NCI-H82 (cell line): ENCODE data around the gene LRRIQ1.
"Not testable (repeated sequence)": the region's sequence is repeated elsewhere in the genome, so short reads cannot be mapped to it uniquely, and the experiment has no call there.

Source experiments
- DNase-seq: peaks from one replicate; lab custom pipeline; 2025; lab: John Stamatoyannopoulos, UW

LRRIQ1 gene, protein sequence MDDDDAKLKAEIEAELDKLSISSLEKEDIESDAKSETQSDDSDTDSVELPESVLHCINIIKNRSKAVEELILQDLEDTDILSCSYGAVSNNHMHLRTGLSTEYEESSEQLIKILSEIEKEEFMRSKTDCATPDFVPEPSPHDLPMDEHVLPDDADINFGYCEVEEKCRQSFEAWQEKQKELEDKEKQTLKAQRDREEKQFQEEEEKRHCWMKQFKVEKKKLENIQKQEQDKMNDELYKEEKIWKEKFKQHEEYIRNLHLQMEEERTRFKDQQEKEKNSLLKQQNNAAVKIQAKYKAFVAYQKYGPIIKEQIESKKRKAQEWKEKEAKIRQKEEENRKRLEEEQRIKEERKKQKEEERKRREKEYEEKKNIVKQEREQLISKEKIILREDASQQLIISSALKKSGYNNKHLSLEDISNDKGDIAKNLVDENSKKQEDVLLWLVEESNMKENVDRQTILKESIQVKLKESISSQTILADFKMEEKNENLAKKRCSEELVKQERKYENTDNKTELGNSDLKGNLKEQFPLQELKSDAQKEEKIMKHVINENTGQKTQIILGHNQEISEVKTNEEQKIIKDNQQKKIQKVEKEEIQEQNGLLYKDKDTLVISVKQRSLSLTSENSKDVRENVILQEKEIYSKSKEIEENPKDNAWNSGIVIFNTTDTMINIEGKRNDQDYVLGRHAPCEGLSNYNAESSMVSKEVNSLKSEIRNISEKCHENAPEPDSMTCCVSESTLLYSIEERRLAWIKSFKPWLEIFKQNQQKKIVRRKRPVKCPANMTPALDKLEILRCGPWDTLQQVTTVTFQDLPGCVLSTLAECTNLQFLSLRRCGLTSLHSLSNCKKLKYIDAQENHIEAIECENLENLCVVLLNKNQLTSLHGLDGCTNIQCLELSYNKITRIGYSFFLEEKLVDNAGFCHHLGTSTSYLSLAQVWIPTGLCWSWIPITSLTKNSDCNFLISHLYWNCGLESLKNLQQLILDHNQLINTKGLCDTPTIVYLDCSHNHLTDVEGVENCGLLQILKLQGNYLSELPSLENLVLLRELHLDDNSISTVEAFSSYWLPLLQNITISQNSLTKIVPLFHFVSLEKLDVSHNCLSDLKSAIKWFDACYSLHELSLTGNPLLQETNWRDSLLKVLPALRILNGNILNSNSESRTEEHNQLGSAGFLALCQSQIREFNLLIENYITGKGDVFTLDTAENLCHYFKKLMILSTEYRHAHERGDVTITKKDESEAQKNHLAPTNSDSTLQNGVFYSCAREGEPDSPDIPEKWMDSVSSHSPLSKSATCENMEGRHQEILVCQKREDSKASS (N-terminal part only)

DNA sequence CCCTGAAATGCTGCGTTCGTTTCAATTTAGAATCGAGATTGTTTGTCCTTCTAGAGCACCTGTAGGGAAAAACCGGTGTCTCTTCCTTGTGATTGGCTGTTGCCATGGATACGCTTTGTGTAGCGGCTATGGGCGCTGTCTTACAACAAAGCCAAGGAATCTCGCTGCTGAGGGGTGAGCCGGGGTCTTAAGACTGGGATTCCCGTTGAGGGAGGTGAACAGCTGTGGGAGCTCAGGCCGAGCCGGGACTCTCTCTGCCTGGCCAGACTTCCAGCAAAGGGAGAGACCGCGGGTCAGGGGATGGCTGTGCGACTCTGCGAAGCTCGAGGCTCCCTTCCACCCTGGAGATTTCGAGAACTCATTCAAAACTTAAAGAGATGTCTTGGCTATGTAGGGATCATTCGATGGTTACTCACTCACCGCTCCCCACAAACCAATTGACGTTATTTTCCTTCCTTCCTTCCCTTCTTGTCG, at the start of gene LRRIQ1, which contains the start of gene TSPAN19:
Gene LRRIQ1 (plus strand): TSS at position 118 of the 474 bp plus-strand sequence. CDS start 1,826 bp downstream, outside the sequence.
Gene TSPAN19 (minus strand): TSS at position 44 of the 474 bp plus-strand sequence. CDS start 6,331 bp downstream, outside the sequence.
- DNase-seq, result peak; percentile 99

DNA sequence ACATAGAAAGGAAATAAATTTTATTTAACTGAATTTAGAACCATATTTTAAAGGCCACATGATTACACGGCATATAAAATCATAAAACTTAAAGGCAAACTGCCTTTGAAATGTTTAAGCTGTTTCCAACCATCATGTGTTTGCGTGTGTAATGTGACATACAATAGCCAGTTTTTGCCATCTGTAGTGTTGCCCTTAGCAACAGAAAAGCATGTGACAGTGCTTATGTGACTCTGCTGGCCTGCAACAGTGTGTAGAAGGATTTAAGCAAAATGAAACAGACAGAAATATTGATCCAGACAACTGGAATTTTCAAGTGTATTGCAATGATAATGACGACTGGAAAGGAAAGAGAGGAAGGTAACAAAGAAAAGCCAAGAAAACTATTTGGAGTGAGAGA, 49.6 kb upstream of the LRRIQ1 start:
- peak; percentile 81 for DNase-seq

DNA sequence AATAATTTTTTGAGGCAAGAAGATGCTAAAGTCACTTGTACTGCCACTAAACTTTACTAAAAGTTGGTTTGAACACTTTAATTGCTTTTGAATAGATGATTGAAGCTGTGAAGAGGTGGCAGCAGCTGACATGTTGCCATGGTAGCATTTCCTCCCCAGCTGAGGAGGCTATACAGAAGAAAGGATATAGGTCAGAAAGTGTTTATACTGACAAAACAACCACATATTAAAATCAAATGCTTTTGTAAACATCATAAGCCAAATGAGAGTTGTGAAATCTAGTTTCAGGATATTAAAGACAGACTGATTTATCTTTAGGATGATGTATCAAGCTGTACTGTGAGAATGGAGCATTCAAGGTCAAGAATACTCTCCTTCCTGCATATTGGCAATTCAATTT, 41.7 kb upstream of the LRRIQ1 start:
- no peak for DNase-seq

DNA sequence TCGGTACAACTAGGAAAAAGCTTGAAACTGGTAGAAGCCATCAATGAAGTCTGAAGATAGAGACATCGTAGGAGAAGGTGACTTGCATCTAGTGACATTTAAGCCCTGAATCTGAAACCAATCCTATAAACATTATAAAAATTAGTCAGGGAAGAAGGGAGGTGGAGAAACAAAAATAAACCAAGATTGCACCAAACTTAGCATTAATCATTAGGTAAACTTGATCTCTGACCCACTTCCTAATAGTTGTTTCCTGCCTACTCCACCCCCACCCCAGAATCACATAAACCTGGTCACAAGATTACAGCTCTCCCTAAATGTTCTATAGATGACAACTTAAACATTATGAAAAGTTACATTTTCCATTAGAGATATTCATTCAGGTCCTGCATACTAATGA, 40.5 kb upstream of the LRRIQ1 start:
- no peak for DNase-seq

DNA sequence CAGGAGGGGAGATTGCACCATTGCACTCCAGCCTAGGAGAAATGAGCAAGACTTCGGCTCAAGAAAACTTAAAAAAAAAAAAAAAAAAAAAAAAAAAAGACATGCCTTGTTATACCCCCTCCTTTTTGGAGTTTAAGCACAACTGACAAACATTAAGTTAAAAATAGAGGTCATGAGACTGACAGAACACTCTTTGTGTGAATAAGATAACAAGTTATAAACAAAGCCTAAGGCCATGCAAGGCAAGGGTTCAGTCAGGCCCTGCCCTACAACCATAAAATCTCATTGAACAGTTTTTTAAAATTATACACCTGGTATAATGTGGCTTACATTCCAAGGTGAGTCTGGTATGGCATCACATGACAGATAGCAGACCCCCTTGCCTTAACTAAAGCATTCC, 39.4 kb upstream of the LRRIQ1 start:
- no peak for DNase-seq

DNA sequence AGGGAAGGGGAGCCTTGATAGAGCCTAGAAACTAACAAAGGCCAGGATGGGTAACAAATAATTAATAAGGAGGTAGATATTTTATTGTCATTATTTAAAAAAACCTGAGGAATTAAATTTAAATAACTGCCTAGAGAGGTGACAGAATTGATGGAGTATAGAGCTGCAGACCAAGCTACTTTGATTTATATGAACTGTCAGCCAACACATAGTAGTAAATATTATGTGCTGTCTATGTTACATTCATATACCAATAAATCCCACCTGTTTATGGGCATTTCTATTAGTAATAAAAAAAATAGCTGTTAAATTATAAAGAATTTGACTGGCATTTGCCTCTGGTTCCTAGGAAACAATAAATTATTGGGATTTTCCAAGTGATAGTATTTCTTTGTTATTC, 37.8 kb upstream of the LRRIQ1 start:
- DNase-seq, result no peak

DNA sequence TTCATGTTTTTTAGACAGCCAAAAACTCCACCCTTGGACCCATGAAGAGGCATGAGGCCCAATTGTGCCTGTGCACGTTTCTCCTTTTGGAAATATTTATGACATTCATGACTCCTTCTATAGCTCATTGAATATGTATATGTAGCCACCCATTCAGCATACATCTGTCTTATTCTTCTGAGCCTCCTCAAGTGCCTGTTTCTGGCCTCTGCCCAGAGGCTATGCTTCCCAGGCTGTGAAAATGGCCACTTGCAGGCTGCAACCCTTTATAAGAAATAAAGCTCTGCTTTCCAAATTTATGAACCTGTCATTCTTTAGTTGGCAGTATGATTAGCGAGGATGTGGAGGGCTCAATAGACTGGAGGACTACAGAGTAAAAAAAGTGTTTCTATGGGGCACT, 35.4 kb upstream of the LRRIQ1 start:
- DNase-seq, result no peak

DNA sequence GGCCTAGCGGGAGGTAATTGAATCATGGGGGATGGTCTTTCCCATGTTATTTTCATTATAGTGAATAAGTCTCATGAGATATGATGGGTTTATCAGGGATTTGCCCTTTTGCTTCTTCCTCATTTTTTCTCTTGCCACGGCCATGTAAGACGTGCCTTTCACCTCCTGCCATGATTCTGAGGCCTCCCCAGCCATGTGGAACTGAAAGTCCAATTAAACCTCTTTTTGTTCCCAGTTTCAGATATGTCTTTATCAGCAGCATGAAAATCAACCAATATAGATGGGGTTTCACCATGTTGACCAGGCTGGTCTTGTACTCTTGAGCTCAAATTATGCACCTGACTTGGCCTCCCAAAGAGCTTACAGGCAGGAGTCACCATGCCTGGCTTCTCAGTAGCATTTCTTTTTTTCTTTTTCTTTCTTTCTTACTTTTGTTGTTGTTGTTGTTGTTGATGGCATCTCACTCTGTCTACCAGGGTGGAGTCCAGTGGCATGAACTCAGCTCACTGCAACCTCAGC, 33.3 kb upstream of the LRRIQ1 start:
- DNase-seq, result no peak

DNA sequence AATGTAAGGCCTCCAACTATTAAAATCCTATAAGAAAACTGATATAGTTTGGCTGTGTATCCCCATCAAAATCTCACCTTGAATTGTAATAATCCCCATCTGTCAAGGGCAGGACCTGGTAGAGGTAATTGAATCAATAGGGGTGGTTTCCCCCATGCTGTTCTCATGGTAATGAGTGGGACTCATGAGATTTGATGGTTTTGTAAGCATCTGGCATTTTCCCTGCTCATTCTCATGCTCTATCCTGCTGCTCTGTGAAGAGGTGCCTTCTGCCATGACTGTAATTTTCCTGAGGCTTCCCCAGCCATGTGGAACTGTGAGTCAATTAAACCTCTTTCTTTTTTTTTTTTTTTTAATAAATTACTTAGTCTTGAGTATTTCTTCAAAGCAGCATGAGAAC, 31.9 kb upstream of the LRRIQ1 start:
- peak; percentile 81 for DNase-seq

DNA sequence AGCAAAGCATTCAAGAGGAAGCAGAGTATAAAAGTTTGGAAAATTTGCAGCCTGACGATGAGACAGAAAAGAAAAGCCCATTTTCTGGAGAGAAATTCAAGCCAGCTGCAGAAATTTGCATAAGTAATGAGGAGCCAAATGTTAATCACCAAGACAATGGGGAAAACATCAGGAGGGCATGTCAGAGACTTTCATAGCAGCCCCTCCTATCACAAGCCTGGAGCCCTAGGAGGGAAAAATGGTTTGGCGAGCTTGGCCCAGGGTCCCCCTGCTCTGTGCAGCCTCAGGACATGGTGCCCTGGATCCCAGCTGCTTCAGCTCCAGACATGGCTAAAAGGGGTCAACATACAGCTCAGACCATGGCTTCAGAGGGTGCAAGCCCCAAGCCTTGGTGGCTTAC, 31.1 kb upstream of the LRRIQ1 start:
- not testable (repeated sequence) for DNase-seq

DNA sequence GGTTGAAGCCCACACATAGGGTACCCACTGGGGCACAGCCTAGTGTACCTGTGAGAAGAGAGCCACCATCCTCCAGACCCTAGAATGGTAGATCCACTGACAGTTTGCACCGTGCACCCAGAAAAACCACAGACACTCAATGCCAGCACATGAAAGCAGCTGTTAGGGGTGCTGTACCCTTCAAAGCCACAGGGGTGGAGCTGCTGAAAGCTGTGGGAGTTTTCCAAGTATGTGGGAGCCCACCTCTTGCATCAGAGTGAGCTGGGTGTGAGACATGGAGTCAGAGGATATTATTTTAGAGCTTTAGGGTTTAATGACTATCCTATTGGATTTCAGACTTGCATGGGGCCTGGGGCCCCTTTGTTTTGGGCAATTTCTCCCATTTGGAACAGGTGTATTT, 30.5 kb upstream of the LRRIQ1 start:
- DNase-seq, result no peak

DNA sequence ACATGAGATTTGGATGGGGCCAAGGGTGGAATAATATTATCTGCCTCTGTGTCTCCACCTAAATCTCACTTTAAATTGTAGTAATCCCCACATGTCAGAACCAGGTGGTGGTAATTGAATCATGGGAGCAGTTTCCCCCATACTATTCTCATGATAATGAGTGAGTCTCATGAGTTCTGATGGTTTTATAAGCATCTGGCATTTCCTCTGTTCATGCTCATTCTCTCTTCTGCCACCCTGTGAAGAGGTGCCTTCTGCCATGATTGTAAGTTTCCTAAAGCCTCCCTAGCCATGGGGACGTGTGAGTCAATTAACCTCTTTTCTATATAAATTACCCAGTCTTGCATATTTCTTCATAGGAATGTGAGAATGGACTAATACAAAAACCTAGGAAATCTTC, 29.9 kb upstream of the LRRIQ1 start:
- peak; percentile 67 for DNase-seq

DNA sequence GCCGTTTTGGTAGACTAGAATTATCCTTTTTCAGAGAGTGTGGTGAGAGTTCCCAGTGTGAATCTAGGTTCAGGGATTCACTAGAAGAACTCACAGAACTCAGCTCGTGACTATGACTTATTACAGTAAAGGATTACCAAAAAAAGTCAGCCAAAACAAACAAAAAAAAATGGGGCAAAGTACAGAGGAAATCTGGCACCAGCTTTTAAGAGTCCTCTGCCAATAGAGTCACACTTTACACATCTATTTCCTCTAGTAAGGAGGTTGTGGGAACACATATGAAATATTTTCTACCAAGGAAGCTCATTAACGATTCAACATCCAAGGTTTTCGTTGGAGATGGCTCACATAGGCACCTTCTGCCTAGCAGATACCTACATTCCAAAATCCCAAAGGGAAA, 28.3 kb upstream of the LRRIQ1 start:
- DNase-seq, result no peak

DNA sequence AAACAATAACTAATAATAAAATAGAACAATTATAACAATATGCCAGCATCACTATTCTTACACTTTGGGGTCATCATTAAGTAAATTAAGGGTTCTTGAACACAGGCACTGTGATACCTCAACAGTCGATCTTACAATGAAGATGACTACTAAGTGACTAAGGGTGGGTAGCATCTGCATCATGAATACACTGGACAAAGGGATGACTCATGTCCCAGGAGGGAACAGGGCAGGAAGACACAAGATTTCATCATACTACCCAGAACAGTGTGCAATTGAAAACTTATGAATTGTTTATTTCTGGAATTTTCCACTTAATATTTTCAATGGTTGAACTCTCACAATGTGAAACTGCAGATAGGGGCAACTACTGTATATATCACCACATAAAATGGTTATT, 19.7 kb upstream of the LRRIQ1 start:
- DNase-seq, result no peak

DNA sequence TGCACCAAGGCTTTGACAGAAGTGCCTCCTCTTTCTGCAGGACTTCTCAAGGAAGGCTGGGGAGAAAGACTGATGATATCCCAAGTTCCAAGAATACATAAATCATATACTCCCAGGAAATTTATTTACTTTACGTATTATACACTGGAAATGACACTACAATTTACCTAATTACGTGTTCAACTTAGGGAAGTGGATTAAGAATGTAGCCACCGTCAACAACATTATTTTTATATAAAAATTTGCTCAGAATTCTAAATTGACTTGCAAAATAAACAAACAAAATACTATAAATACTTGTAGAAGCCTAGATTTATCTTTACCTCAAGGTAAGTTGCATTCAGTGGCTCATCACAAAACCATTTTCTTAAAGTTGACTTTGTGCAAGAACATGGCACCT, 19.0 kb upstream of the LRRIQ1 start:
- DNase-seq, result no peak

DNA sequence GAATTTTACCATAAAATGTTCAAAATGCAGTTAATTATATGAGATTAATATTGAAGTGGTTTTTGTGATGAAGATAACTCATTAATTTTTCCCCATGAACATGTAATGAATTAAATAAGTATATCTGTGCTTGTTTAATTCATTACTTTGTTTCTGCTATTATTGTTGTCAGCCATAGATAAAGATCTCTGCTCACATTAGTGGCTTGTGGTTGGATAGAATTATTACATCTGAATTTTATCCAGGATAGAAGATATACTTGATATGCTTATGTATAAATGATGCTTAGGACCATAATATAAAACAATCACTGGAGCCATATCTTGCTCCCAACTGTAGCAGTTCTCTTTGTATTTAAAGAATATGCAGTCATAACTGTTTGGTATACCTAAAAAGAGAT, 18.5 kb upstream of the LRRIQ1 start:
- no peak for DNase-seq

DNA sequence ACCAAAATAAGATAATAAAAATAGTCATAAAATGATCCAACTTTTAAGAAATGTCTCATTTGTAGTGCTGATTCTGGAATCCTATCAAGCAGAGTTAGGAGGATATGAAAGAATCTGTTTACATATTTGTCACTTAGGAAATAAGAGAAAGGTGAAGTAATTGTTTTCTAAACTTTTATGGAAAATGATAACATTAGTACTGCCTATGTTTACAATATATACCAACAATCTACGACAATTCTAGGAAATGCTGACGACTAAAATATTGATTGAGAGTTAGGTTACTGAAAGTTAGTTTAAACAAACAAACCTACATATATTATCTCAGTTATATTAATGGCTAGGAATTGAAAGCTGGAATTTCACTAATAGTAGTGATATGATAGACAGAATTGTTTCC, 18.1 kb upstream of the LRRIQ1 start:
- DNase-seq, result no peak

DNA sequence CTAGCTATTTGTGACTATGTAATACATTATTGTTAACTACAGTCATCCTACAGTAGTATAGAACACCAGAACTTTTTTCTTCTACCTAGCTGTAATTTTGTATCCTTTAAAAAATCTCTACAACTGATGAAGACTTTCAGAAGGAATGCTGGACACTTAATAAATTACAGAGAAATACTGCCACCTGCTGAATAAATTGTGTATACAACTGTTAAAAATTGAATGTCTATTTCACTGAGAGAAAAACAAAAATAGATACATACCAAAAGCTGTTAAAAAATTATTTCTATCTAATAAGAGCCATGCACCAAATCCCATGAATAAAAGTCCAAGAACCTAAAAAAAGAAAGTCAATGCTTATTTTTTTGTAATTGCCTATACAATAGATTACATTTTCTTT, 6.7 kb upstream of the LRRIQ1 start:
- peak; percentile 77 for DNase-seq

DNA sequence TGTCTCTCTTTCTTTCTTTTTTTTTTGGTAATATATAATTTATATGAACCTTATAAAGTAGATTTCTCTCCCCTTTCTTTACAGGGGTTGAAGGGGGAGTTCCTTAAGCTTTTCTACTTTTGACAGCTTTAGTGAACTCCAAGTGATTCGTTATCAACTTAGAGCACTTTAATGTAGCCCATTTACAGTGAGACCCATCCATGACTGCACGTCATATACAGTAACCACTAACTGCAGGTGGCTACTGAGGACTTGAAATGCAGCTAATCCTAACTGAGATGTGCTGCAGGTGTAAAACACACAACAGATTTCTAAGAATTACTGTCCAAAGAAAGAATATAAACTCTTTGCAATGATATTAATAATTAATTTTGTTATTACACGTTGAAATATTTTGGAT, 582 bp downstream of the LRRIQ1 start:
- peak; percentile 29 for DNase-seq

DNA sequence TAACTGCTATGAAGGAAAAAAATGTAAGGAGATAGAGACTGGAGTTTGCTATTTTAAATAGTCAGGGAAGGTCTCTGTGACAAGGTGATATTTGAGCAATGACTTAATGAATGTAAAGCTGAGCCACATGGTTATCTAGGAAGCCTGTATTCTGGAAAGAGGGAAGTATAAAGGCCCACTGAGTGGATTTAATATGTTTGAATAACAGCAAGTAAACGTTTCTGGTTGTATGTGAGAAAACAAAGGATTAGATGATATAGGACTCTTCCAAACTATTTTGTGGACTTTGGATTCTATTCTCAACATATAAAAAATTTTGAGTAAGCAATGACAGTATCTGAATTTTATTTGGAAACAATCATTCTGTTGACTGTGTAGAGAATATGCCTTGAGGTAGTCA, 5.2 kb downstream of the LRRIQ1 start:
- no peak for DNase-seq

DNA sequence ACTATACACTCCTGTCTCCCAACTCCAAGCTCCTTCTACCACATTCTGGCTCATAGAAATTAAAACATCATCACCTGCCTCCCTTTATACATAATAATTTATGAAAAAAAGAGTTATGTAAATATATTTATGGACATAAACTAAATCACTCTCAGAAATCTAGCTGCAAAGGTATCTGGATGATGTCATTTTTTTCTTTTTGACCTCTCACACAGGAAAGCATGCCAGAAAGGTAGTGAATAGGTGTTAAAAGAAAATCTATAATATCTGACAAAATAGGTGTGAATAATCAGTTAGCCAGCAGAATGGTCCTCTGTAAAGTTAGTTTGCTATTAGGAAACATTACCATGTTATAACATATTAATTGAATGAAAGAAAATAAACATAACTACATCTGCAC, 7.7 kb downstream of the LRRIQ1 start:
- DNase-seq, result no peak
